DOHH2 (cell line): ENCODE results near the gene RAPH1.

Experiments used
- H3F3A ChIP-seq: fragments of 200-600 bp; sonication (generic), shearing (Covaris generic); 2 replicates; pipeline ENCODE4 v1.6.0; 2016; ENCODE audit warnings: antibody characterized with exemption, mild to moderate bottlenecking; ENCODE audit not compliant: control insufficient read depth, insufficient read depth
- H3K27ac ChIP-seq: fragments of 200-600 bp; sonication (generic); 2 replicates; pipeline ENCODE4 v1.5.1; 2014; ENCODE audit warnings: low read depth, mild to moderate bottlenecking, low read length, moderate library complexity
- H3K27me3 ChIP-seq: fragments of 200-600 bp; sonication (generic); 2 replicates; pipeline ENCODE4 v1.6.1; 2014; ENCODE audit warnings: mild to moderate bottlenecking, low read length, mixed read lengths; ENCODE audit not compliant: control insufficient read depth
- H3K36me3 ChIP-seq: fragments of 200-600 bp; sonication (generic); 2 replicates; pipeline ENCODE4 v1.6.1; 2014; ENCODE audit warnings: mild to moderate bottlenecking, low read length, moderate library complexity, mixed read lengths; ENCODE audit not compliant: control insufficient read depth
- H3K4me1 ChIP-seq: fragments of 200-600 bp; sonication (generic); 2 replicates; pipeline ENCODE4 v1.6.1; 2014; ENCODE audit warnings: mild to moderate bottlenecking, low read length, mixed read lengths; ENCODE audit not compliant: control insufficient read depth
- H3K4me2 ChIP-seq: fragments of 200-600 bp; sonication (generic); 2 replicates; pipeline ENCODE4 v1.6.0; 2014; ENCODE audit warnings: mild to moderate bottlenecking, low read length, moderate library complexity
- H3K4me3 ChIP-seq: fragments of 200-600 bp; sonication (generic); 2 replicates; pipeline ENCODE4 v1.5.1; 2014; ENCODE audit warnings: mild to moderate bottlenecking, low read length, mixed read lengths
- H3K79me2 ChIP-seq: fragments of 200-600 bp; sonication (generic); 2 replicates; pipeline ENCODE4 v1.6.1; 2014; ENCODE audit warnings: mild to moderate bottlenecking, low read length, mixed read lengths; ENCODE audit not compliant: control insufficient read depth
- H3K9me2 ChIP-seq: fragments of 200-600 bp; sonication (generic); replicated peaks from 2 replicates; pipeline ENCODE4 v1.6.1; 2014; ENCODE audit warnings: mild to moderate bottlenecking, low read length, mixed read lengths; ENCODE audit not compliant: control insufficient read depth
- H3K9me3 ChIP-seq: fragments of 200-600 bp; sonication (generic); 2 replicates; pipeline ENCODE4 v1.6.1; 2014; ENCODE audit warnings: antibody characterized with exemption, low read length, mixed read lengths; ENCODE audit not compliant: control insufficient read depth, insufficient read depth
- H4K20me1 ChIP-seq: fragments of 200-600 bp; sonication (generic); 2 replicates; pipeline ENCODE4 v1.6.0; 2014; ENCODE audit warnings: low read depth, mild to moderate bottlenecking, antibody characterized with exemption, low read length, moderate library complexity; ENCODE audit not compliant: control insufficient read depth, insufficient read depth
- CTCF ChIP-seq: fragments of 200-600 bp; sonication (generic); IDR thresholded peaks from one replicate; pipeline ENCODE4 v1.5.1; 2014; ENCODE audit warnings: antibody characterized with exemption, mild to moderate bottlenecking, low read depth, low read length; ENCODE audit not compliant: poor library complexity, severe bottlenecking
- EZH2phosphoT487 ChIP-seq: fragments of 200-600 bp; sonication (generic); IDR thresholded peaks from 2 replicates; pipeline ENCODE4 v1.6.1; 2017; ENCODE audit warnings: borderline replicate concordance, mild to moderate bottlenecking, antibody characterized with exemption, low read length, moderate library complexity, mixed read lengths

RAPH1 gene

GRCh38 chr2:203404996-203405395 lies 130.1 kb downstream of the RAPH1 start:
- TF ChIP-seq EZH2phosphoT487 (no peak), CTCF (no peak)
- Histone ChIP-seq H3F3A (no peaks in the 10 kb centered on the region), H3K79me2 (no peaks in the 10 kb centered on the region), H3K4me2 (no peak overlapping the region), H3K4me3 (no peak overlapping the region), H3K36me3 (peaks cover 35% of the 10 kb centered on the region), H3K27ac (no peak overlapping the region), H3K9me3 (no peaks in the 10 kb centered on the region), H3K9me2 (no peaks in the 10 kb centered on the region), H4K20me1 (no peaks in the 10 kb centered on the region), H3K27me3 (no peaks in the 10 kb centered on the region), H3K4me1 (no peaks in the 10 kb centered on the region)

DNA sequence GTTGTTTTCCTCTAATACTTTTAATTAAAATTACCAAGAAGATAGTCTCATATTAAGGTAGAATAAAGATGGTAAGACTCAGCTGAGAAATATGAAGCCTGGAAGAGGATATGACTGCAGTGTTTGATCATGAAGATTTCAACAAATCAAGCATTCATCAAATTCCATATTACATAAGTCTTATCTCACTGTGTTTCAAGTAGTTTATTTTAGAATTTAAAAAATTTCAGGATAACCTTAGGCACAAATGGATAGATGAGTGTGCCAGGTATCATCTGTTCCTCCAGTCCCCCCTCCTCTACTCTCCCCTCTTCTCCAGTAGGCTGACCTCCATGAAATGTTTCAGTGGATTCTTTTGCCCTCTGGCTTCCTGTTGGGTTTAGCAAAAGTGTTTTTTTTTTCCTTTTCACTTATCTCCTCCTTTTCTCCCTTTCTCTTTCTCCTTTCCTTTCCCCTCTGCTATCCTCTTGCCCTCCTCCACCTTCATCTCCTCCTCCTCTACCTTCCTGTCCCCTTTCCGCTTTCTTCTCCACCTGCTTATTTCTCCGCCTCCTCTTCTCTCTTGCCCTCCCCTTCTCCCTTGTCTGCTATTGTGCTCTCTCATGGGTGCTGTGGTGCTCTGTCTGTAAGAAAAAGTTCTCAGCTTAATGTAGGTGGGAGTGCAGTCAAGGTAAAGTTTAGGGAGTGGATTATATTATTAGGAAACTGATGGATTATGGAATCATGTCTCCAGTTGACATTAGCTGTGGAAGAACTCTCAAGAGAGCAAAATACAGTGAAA lies 134.1 kb downstream of the RAPH1 start:
- Histone ChIP-seq H3K27ac (no peak overlapping the region), H3K9me2 (no peaks in the 10 kb centered on the region), H4K20me1 (no peaks in the 10 kb centered on the region), H3K9me3 (no peaks in the 10 kb centered on the region), H3K27me3 (no peaks in the 10 kb centered on the region), H3K4me1 (no peaks in the 10 kb centered on the region), H3K4me2 (no peak overlapping the region), H3K36me3 (peaks cover 24% of the 10 kb centered on the region), H3K4me3 (no peak overlapping the region), H3F3A (no peaks in the 10 kb centered on the region), H3K79me2 (no peaks in the 10 kb centered on the region)
- no peak for TF ChIP-seq EZH2phosphoT487
- TF ChIP-seq CTCF, result no peak

DNA sequence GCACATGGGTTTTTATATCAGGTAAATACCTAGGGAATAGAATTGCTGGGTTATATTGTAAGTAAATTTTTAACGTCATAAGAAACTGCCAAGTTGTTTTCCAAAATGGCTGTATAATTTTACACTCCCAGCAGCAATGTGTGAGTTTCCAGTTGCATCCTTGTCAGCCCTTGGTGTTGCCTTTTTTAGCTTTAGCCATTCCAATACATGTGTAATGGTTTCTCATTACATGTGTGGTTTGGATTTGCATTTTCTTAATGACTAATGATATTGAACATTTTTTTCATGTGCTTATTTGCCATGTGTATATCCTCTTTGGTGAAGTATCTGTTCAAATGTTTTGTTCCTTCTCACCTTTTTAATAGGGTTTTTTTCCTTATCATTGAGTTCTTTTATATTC lies 136.1 kb downstream of the RAPH1 start:
- H3K4me2 ChIP-seq, result no peak overlapping the region
- H3K9me3 ChIP-seq, result no peaks in the 10 kb centered on the region
- H3K27me3 ChIP-seq, result no peaks in the 10 kb centered on the region
- no peaks in the 10 kb centered on the region for H3K79me2 ChIP-seq
- no peak overlapping the region for H3K27ac ChIP-seq
- H3K4me1 ChIP-seq, result no peaks in the 10 kb centered on the region
- peaks cover 25% of the 10 kb centered on the region for H3K36me3 ChIP-seq
- no peaks in the 10 kb centered on the region for H4K20me1 ChIP-seq
- TF ChIP-seq CTCF (no peak), EZH2phosphoT487 (no peak)
- 0 out of 2 replicates have a peak, but pooled peaks cover 4% of the 10 kb centered on the region for H3F3A ChIP-seq
- H3K4me3 ChIP-seq, result no peak overlapping the region
- H3K9me2 ChIP-seq, result no peaks in the 10 kb centered on the region
